Common myeloid progenitor, CD34-positive (primary cell): Measurements from ENCODE around the gene MYL12B.
"Not testable (repeated sequence)": the region's sequence is repeated elsewhere in the genome, so short reads cannot be mapped to it uniquely, and the experiment has no call there.

Experiments used
- CTCF ChIA-PET: fragments of 350-600 bp; sonication (Branson Sonifier 250); formaldehyde crosslinking; loops from one replicate; lab custom pipeline; 2021; ENCODE audit warnings: antibody characterized with exemption; lab: Charles Lee
- POLR2A ChIA-PET: fragments of 350-600 bp; sonication (Branson Sonifier 250); formaldehyde crosslinking; loops from one replicate; lab custom pipeline; 2021; ENCODE audit warnings: antibody characterized with exemption; lab: Charles Lee
- DNase-seq, 3 donors: peaks; one replicate each; pipeline versions ENCODE4 v3.0.0 to v3.0.0-alpha.2; 2013
- H3K27ac ChIP-seq, 2 experiments: 1 replicate in 1 of 2; 2 replicates in 1 of 2; pipeline ENCODE4 v1.7.0; 2013; ENCODE audit warnings: inconsistent platforms in 2 of 2, low read length in 2 of 2, mild to moderate bottlenecking in 2 of 2, low read depth in 1 of 2, moderate library complexity in 1 of 2; ENCODE audit not compliant: severe bottlenecking in 2 of 2, insufficient read depth in 1 of 2, poor library complexity in 1 of 2
- H3K27me3 ChIP-seq, 5 experiments: replicated peaks in 2 of 5; 1 replicate in 3 of 5; 2 replicates in 2 of 5; pipeline versions ENCODE4 v1.6.1 to v1.7.0; 2013; ENCODE audit warnings: low read length in 4 of 5, mild to moderate bottlenecking in 2 of 5, moderate library complexity in 2 of 5, inconsistent platforms in 1 of 5; ENCODE audit not compliant: insufficient read depth in 5 of 5, control insufficient read depth in 4 of 5
- H3K36me3 ChIP-seq, 4 experiments: 1 replicate in 2 of 4; 2 replicates in 2 of 4; pipeline versions ENCODE4 v1.6.1 to v1.7.0; 2013; ENCODE audit warnings: low read length in 3 of 4, control low read depth in 1 of 4, mild to moderate bottlenecking in 1 of 4; ENCODE audit not compliant: control insufficient read depth in 4 of 4, insufficient read depth in 4 of 4
- H3K4me1 ChIP-seq, 4 experiments: 1 replicate in 3 of 4; 2 replicates in 1 of 4; pipeline versions ENCODE4 v1.6.1 to v1.7.1; 2013; ENCODE audit warnings: low read length in 3 of 4, mild to moderate bottlenecking in 3 of 4, control low read depth in 1 of 4, inconsistent platforms in 1 of 4, moderate library complexity in 1 of 4; ENCODE audit not compliant: control insufficient read depth in 4 of 4, insufficient read depth in 4 of 4; ENCODE audit errors: control extremely low read depth in 1 of 4
- H3K4me3 ChIP-seq, 7 experiments: 1 replicate in 4 of 7; 2 replicates in 3 of 7; pipeline versions ENCODE4 v1.5.1 to v1.7.0; 2013; ENCODE audit warnings: mild to moderate bottlenecking in 7 of 7, low read length in 6 of 7, moderate library complexity in 6 of 7, inconsistent platforms in 2 of 7, low read depth in 2 of 7, control low read depth in 1 of 7; ENCODE audit not compliant: insufficient read depth in 4 of 7, control insufficient read depth in 1 of 7; ENCODE audit errors: extremely low read depth in 1 of 7
- H3K9me3 ChIP-seq, 5 experiments: 1 replicate in 4 of 5; 2 replicates in 1 of 5; pipeline versions ENCODE4 v1.6.1 to v1.7.1; 2013; ENCODE audit warnings: low read length in 4 of 5, mild to moderate bottlenecking in 2 of 5, inconsistent platforms in 1 of 5, low read depth in 1 of 5, moderate library complexity in 1 of 5; ENCODE audit not compliant: control insufficient read depth in 4 of 5, insufficient read depth in 2 of 5; ENCODE audit errors: control extremely low read depth in 1 of 5
- WGBS: methylation state at CpG from one replicate; pipeline ENCODE4 v1.1.5; 2013; ENCODE audit not compliant: insufficient coverage; 5-methylcytosine and 5-hydroxymethylcytosine counted together

Gene MYL12B

GRCh38 chr18:3217948-3218647, 43.8 kb upstream of the MYL12B start:
- peaks cover 2 to 13% (median 12%) of the 10 kb centered on the region in 4 experiments for H3K4me1 ChIP-seq
- CTCF ChIA-PET = interaction anchor here (1.0 kb wide), 1 partner anchor 19 kb away, joined by 3 read pairs; no protein-coding TSS in a partner anchor
- WGBS = no CpG with 5 or more reads among the region's 3 CpGs
- H3K27ac ChIP-seq = no peak overlapping the region
- H3K36me3 ChIP-seq = no peaks in the 10 kb centered on the region
- no peak for DNase-seq
- no peaks in the 10 kb centered on the region for H3K27me3 ChIP-seq
- H3K9me3 ChIP-seq = peaks cover 0 to 3% (median 0%) of the 10 kb centered on the region in 5 experiments
- H3K4me3 ChIP-seq = no peak overlapping the region
- POLR2A ChIA-PET = no interaction called here

GRCh38 chr18:3218819-3219218, 43.1 kb upstream of the MYL12B start:
- ChIA-PET POLR2A (no interaction called here), CTCF (interaction anchor here (1.0 kb wide), 1 partner anchor 28 kb away, joined by 5 read pairs; no protein-coding TSS in a partner anchor)
- Histone ChIP-seq H3K36me3 (no peaks in the 10 kb centered on the region), H3K27ac (no peak overlapping the region), H3K27me3 (no peaks in the 10 kb centered on the region), H3K9me3 (peaks cover 0 to 3% (median 0%) of the 10 kb centered on the region in 5 experiments), H3K4me1 (peaks cover 2 to 12% (median 8%) of the 10 kb centered on the region in 4 experiments), H3K4me3 (no peak overlapping the region)
- no CpG with 5 or more reads among the region's 2 CpGs for WGBS
- DNase-seq = no peak

- ChIA-PET CTCF (interaction anchor here (1.0 to 1.2 kb wide), 2 partner anchors 17 to 29 kb away, joined by 3 to 5 read pairs; no protein-coding TSS in a partner anchor), POLR2A (no interaction called here)
- no peak overlapping the region for H3K4me3 ChIP-seq
- H3K27me3 ChIP-seq = no peaks in the 10 kb centered on the region
- H3K27ac ChIP-seq = no peak overlapping the region
- 91% methylated on average over 8 of the region's 8 CpGs for WGBS
- no peaks in the 10 kb centered on the region for H3K36me3 ChIP-seq
- peaks cover 0 to 11% (median 6%) of the 10 kb centered on the region in 4 experiments for H3K4me1 ChIP-seq
- no peak for DNase-seq
- peaks cover 0 to 3% (median 0%) of the 10 kb centered on the region in 5 experiments for H3K9me3 ChIP-seq
These were observed 42.7 kb upstream of the MYL12B start for GRCh38 chr18:3219241-3219630.

GRCh38 chr18:3219631-3220335, 42.1 kb upstream of the MYL12B start, which contains the start of gene MYOM1:
Gene MYOM1, minus strand, starts transcription at chr18:3219968. Its CDS starts 4,745 bp downstream, at chr18:3215223.
- POLR2A ChIA-PET = no interaction called here
- peaks cover 0 to 12% (median 6%) of the 10 kb centered on the region in 4 experiments for H3K4me1 ChIP-seq
- CTCF ChIA-PET = interaction anchor here (1.0 to 2.5 kb wide), 5 partner anchors 17 to 287 kb away, joined by 3 to 6 read pairs (median 5); no protein-coding TSS in a partner anchor
- H3K27me3 ChIP-seq = no peaks in the 10 kb centered on the region
- WGBS = 82% methylated on average over 7 of the region's 9 CpGs
- no peak within 1 kb of the TSS for H3K4me3 ChIP-seq
- peaks cover 0 to 3% (median 0%) of the 10 kb centered on the region in 5 experiments for H3K9me3 ChIP-seq
- H3K36me3 ChIP-seq = no peaks in the 10 kb centered on the region
- no peak within 1 kb of the TSS for H3K27ac ChIP-seq
- DNase-seq = no peak

GRCh38 chr18:3220868-3221267, 41.1 kb upstream of the MYL12B start:
- DNase-seq = not testable (repeated sequence)
- CTCF ChIA-PET = interaction anchor here (0.6 to 2.5 kb wide), 5 partner anchors 22 to 288 kb away, joined by 3 to 6 read pairs (median 3); no protein-coding TSS in a partner anchor
- whole genome bisulfite sequencing = 100% methylated on average over 3 of the region's 4 CpGs

GRCh38 chr18:3221496-3221895, 40.4 kb upstream of the MYL12B start:
- H3K9me3 ChIP-seq = peaks cover 0 to 2% (median 0%) of the 10 kb centered on the region in 5 experiments
- H3K36me3 ChIP-seq = no peaks in the 10 kb centered on the region
- peaks cover 0 to 12% (median 6%) of the 10 kb centered on the region in 4 experiments for H3K4me1 ChIP-seq
- H3K4me3 ChIP-seq = no peak overlapping the region
- no peak for DNase-seq
- WGBS = 98% methylated on average over 4 of the region's 6 CpGs
- POLR2A ChIA-PET = no interaction called here
- H3K27me3 ChIP-seq = no peaks in the 10 kb centered on the region
- CTCF ChIA-PET = interaction anchor here (1.3 to 2.5 kb wide), 3 partner anchors 22 to 34 kb away, joined by 3 to 6 read pairs (median 6); no protein-coding TSS in a partner anchor
- no peak overlapping the region for H3K27ac ChIP-seq

More at GRCh38 chr18:3220868-3221267, 41.1 kb upstream of the MYL12B start:
- H3K36me3 ChIP-seq, H3K27me3 ChIP-seq, H3K9me3 ChIP-seq, POLR2A ChIA-PET, H3K27ac ChIP-seq, H3K4me3 ChIP-seq: not testable (repeated sequence)
- peaks cover 0 to 12% (median 6%) of the 10 kb centered on the region in 4 experiments for H3K4me1 ChIP-seq
